Measurements from ENCODE around the gene CADM1. TPM values are rescaled to one million over a fixed set of nuclear protein-coding genes. Genes with fewer than 3 reads are reported as not detected.

CADM1 gene
- total RNA-seq, 4 donors from 2014 or later, result 7.4 to 61.5 (median 28.5) TPM

GRCh38 chr11:115287266-115287665 is 216.9 kb downstream of the CADM1 start:
- H3K4me3 ChIP-seq, result no peak overlapping the region
- intact Hi-C loops (cut with DNase I; ENCODE audit: low total_unique reads), result no loop called here
- TF ChIP-seq POLR2A (IDR thresholded peaks at IDR 0.05), result no peak
- no peak for TF ChIP-seq CTCF (IDR thresholded peaks at IDR 0.05)

GRCh38 chr11:115286614-115287013 is 217.6 kb downstream of the CADM1 start:
- Histone ChIP-seq H3K4me1 (no peaks in the 10 kb centered on the region), H3K36me3 (no peaks in the 10 kb centered on the region), H3K27me3 (no peaks in the 10 kb centered on the region), H3K4me3 (no peak overlapping the region), H3K9me3 (no peaks in the 10 kb centered on the region), H3K27ac (no peak overlapping the region)
- intact Hi-C loops (cut with DNase I; ENCODE audit: low total_unique reads), result no loop called here
- no peak for DNase-seq
- TF ChIP-seq CTCF (IDR thresholded peaks at IDR 0.05) (no peak), POLR2A (IDR thresholded peaks at IDR 0.05) (no peak)

More at GRCh38 chr11:115287266-115287665, 216.9 kb downstream of the CADM1 start:
- H3K27ac ChIP-seq, result no peak overlapping the region
- H3K4me1 ChIP-seq, result no peaks in the 10 kb centered on the region
- H3K36me3 ChIP-seq, result no peaks in the 10 kb centered on the region
- DNase-seq, result no peak
- no peaks in the 10 kb centered on the region for H3K9me3 ChIP-seq
- no peaks in the 10 kb centered on the region for H3K27me3 ChIP-seq

GRCh38 chr11:115284773-115285172 is 219.4 kb downstream of the CADM1 start:
- Histone ChIP-seq H3K27me3 (no peaks in the 10 kb centered on the region), H3K27ac (no peak overlapping the region), H3K4me1 (no peaks in the 10 kb centered on the region), H3K9me3 (no peaks in the 10 kb centered on the region), H3K4me3 (no peak overlapping the region), H3K36me3 (no peaks in the 10 kb centered on the region)
- no peak for DNase-seq
- intact Hi-C loops (cut with DNase I; ENCODE audit: low total_unique reads), result no loop called here
- no peak for TF ChIP-seq POLR2A (IDR thresholded peaks at IDR 0.05)
- TF ChIP-seq CTCF (IDR thresholded peaks at IDR 0.05), result no peak

- intact Hi-C loops (cut with DNase I; ENCODE audit: low total_unique reads), result no loop called here
- DNase-seq, result no peak
- TF ChIP-seq POLR2A (IDR thresholded peaks at IDR 0.05) (no peak), CTCF (IDR thresholded peaks at IDR 0.05) (no peak)
- no peak overlapping the region for H3K4me3 ChIP-seq
- no peaks in the 10 kb centered on the region for H3K27me3 ChIP-seq
- no peaks in the 10 kb centered on the region for H3K4me1 ChIP-seq
- no peaks in the 10 kb centered on the region for H3K36me3 ChIP-seq
- no peak overlapping the region for H3K27ac ChIP-seq
- H3K9me3 ChIP-seq, result no peaks in the 10 kb centered on the region
These were observed 221.3 kb downstream of the CADM1 start for GRCh38 chr11:115282923-115283322.

- DNase-seq, result no peak
- H3K4me1 ChIP-seq, result no peaks in the 10 kb centered on the region
- no peak overlapping the region for H3K27ac ChIP-seq
- no peak overlapping the region for H3K4me3 ChIP-seq
- no peaks in the 10 kb centered on the region for H3K9me3 ChIP-seq
- no peaks in the 10 kb centered on the region for H3K36me3 ChIP-seq
- no peak for TF ChIP-seq CTCF (IDR thresholded peaks at IDR 0.05)
- TF ChIP-seq POLR2A (IDR thresholded peaks at IDR 0.05), result no peak
- intact Hi-C loops (cut with DNase I; ENCODE audit: low total_unique reads), result no loop called here
- H3K27me3 ChIP-seq, result no peaks in the 10 kb centered on the region
These were observed 223.4 kb downstream of the CADM1 start for GRCh38 chr11:115280775-115281174.
